GM21529 (cell line): Measurements from ENCODE around the gene CUBN.
A peak's percentile ranks its signal among the peaks of the same experiment; 100 is the strongest.
"Not testable (repeated sequence)": the region's sequence is repeated elsewhere in the genome, so short reads cannot be mapped to it uniquely, and the experiment has no call there.

Experiments used
- ATAC-seq: cut with Tn5 transposase; IDR thresholded peaks from one replicate; pipeline ENCODE4 v1.9.1; 2021; ENCODE audit not compliant: unreplicated experiment

The CUBN gene

DNA sequence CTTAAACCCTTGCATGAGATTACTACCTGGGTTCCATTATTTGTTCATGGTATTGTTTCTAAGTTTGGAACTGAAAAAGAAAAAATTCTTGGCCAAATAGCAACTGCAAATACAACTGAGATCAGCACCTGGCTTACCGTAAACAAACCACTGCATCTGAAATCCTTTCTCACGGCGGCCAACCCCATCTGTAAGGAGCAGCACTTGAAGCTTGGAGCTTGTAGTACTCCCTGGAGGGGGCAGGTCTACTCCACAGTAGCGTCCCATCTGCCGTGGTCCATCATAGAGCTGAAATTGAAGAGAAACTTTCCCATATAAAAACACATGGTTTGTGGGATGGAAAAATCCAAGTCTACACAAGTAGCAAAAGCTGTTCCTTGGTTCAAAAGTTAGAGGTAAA is 109.9 kb downstream of the CUBN start:
- ATAC-seq, result no peak

DNA sequence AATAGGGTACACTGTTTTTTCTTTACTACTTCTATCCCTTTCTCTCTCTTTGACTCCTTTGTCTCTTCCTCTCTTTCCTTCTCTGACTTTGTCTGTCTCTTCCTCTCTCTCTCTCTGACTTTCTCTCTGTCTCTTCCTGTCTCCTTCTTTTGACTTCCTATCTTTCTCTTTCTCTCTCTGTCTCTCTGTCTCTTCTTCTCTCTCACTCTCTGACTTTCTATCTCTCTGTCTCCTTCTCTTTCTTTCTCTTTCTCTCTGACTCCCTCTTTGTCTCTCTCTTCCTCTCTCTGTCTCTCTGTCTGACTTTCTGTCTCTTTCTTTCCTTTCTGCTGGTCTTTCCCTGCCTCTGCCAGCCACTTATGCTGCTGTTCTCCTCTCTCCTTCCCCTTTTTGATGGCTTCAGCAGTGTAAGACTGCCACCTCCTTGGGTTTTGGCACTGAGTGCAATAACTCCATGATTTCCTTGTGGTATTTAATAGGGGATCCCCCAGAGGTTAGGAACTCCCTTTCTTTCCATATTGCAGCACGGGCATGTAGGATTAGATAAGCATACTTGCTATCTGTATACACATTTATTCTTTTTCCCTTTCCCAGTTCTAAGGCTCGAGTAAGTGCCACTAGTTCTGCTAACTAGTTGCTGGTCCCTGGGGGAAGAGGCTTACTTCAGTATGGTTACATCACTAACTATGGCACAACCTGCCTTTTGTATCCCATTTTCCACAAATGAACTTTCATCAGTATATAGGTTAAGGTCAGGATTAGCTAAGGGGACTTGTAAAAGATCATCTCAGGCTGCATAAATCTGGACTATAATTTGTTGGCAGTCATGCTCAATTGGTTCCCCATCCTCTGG is 116.3 kb downstream of the CUBN start:
- ATAC-seq, result not testable (repeated sequence)

DNA sequence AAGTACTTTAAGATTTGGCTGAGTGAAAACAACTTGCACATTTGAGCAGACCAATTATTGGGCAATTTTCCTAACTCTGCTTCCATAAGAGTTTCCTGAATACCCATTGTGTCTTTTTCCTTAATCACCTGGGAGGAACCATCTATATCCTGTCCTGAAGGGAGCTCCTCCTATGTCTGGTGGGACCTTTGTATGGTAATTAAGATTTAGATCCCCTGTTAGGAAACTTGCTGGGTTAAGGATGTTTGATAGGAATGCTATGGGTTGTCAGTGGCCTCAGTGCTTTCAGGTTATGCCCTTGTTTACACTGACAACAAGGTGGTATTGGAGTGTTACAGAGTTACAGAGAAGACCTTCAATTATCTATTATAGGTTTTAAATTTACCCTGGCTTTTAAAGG is 116.9 kb downstream of the CUBN start:
- not testable (repeated sequence) for ATAC-seq

DNA sequence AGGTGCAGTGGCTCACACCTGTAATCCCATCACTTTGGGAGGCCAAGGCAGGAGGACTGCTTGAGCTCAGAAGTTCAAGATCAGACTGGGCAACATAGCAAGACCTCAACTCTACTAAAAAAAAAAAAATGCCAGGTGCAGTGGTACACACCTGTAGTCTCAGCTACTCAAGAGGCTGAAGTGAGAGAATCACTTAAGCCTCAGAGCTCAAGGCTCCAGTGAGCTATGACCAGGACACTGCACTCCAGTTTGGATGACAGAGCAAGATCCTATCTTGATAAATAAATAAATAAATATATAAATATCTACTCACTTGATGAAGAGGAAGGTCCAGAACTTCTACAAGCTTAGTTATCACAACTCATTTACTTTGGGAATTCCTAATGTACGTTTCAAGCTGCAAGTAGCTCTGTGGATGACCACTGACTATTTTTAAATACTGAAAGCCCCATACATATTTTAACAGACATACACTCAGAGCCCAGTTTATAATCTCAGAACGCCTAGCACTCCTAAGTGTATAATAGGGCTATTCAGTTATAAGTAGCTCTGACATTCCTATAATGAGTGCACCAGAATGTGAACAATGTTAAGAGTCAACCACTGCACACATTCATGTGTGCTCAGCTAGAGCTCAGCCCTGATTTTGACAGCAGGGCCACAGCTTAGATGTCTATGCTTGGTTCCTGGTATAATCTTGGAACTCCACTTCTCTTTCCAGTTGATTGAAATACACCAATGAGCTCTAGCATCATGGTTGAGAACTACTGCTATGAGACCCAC is 119.1 kb downstream of the CUBN start:
- ATAC-seq, result no peak

DNA sequence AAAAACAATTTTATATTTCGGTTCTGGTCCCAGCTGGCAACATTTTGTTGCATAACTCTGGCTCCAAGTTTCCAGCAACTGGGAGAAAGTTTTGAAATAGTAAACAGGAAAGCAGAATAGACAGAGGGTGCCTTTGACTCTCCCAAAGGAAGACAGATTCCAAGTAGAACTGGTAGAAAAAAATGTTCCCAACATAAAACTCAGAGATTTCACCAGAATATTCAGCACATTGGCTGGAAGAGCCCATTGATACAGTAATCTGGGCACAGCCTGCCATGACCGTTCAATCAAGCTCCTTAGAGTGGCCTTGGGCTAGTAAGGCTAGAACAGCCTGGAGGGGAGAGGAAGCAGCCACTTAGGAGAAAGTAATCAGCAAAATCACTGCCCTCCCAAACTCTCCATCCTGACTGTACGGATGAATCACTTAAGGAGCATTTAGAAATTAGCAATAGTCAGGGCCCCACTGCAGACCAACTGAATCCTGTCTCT is 120.4 kb downstream of the CUBN start:
- no peak for ATAC-seq

DNA sequence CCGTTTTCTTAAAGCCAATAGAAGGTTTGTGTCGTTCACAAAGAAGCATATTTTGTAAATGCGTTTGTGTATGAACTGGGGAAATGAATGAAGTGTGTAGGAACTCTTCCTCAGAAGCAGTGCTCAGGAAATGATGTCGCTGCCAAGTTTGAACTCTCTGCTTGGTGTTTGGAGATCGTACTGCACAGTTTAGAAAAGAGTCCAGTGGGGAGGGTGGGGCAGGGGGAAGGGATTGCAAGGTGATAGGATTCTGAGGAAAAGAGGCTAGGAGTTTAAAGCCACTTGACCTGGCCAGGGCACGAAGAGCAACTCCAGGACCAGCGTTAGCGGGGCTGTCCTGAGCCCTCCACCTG is 122.2 kb downstream of the CUBN start:
- no peak for ATAC-seq

DNA sequence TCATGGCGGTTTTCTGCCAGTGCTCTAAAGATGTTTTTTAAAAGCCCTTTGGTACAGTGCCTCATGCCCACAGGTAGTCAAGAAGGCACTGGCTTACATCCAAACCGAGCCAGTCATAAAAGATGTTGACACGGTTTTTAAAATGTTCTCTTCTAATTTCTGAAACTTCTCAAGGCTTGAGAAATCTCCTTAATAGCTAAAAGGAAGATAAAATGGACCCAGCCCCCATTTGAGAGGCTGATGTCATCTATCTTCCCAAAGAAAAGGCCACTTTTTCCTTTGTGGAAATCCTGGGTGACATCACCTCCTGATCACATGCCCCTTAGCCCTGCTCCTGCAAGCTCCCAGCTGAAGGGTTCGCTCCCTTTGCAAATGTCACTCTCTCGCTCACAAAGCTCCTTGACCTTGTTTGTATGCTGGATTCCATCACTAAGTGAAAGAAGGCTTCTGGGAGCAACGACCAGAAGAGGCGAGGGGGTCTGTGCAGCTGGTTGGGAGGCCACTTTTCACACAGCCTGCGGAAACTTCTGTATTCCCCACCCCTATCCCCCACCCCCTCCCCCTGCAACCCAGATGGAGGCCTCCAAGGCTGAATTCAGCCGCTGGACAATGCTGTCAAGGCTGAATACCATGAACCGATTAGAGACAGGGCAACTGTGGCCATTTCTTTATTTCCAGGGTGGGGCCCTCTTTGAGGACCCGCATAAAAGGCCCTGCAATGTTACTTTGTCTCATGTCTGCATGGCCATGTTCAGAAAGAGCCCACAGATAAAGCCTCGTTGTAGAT is 122.8 kb downstream of the CUBN start:
- no peak for ATAC-seq

DNA sequence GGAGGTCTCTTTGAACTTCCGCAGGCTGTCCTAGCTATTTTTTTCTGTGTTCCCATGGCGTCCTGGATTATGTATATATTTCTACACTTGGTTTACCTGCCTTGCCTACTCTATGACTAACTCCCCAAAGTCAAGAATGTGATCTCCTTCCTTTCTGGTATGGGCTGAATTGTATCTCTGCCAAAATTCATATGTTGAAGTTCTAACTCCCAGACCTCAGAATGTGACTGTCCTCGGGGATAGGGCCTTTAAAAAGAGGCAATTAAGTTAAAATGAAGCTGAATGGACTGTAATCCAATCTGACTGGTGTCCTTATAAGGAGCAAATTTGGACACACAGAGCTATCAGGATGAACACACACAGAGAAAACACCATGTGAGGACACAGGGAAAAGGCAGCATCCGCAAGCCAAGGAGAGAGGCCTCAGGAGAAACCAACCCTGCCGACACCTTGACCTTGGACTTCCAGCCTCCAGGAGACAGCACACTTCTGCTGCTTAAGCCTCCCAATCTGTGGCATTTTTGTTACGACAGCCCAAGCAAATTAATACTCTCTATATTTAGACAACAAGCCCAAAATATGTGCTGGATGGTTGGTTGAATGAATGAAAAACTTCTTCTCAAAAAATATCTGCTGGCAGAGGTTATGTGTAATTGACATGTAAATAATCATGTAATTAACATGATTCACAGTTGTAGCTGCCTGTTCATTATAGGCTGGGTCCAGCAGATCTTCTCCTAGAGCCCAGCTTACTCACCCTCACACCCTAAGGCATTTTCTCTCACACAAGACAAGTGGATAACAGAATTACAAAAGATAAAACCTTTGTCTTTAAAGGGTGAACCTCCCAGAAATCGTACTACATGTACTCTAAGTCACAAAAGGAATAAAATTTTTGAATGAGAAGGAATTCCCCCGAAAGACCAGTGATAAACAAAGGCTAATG is 123.7 kb downstream of the CUBN start:
- ATAC-seq, result no peak

DNA sequence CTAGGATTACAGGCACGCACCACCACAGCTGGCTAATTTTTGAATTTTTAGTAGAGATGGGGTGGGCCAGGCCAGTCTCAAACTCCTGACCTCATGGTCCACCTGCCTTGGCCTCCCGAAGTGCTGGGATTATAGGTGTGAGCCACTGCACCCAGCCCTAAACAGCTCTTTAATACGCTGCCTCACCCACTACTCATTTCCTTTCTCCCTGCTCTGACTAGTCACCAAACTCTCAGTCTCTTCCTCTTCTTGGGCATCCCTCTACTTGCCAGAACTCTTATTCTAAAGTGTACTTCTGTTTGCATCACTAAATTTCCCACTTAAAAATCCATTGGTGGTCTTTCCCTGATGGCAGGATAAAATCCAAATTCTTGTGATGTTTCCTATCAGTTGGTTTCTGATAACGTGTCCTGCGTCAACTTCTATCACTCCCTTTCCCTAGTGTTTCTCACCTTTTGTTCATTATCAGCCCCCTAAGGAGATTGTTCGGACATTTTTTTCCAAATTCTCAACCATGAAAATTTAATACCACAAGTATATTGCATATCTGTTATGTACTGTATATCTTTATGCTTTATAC is 124.7 kb downstream of the CUBN start:
- ATAC-seq, result no peak

DNA sequence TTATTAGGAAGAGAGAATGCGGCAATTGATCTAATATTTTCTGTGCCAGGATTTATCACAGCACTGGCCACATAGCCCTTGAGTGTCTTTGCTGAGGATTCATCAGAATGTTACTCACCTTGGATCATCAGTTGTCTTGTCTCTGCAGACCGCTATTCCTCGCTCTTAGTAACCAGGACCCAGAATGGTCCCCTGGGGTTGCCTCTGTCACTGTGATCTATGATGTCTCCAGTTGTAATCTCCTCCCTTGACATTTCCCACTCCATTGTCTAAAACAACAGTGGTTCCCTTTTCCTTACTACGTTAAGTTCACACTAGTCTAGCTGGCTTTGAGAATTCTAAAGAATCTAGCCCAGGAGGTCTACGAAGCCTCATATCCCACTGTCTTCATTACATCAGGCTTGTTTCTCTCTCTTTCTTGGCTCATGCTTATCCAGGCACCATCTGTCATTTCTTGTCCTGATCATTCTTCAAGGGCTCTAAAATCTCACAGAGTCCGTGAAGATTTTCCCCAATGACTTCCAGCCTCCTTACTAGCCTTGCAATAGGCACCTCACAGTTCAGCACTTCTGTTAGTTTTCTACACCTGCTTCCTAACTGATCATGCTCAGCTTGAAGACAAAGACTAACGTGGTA is 125.8 kb downstream of the CUBN start:
- no peak for ATAC-seq

DNA sequence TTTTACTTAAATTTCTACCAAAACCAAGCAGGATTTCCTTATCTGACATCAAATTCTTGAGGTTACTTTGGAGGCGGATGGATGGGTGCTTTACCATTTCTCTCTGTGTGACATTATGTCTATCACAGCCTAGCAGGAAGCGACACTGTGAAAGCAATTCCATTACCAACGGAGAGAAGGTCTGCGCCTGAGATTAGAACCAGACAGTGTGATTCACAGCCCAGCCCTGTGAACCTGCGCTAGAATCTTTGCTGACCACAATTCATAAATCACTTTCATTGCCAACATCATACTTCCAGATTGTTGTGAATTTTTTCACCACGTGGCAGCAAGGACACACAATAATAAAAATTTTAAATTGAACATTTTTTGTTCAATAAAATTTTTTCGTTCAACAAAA is 126.5 kb downstream of the CUBN start:
- ATAC-seq, result no peak

DNA sequence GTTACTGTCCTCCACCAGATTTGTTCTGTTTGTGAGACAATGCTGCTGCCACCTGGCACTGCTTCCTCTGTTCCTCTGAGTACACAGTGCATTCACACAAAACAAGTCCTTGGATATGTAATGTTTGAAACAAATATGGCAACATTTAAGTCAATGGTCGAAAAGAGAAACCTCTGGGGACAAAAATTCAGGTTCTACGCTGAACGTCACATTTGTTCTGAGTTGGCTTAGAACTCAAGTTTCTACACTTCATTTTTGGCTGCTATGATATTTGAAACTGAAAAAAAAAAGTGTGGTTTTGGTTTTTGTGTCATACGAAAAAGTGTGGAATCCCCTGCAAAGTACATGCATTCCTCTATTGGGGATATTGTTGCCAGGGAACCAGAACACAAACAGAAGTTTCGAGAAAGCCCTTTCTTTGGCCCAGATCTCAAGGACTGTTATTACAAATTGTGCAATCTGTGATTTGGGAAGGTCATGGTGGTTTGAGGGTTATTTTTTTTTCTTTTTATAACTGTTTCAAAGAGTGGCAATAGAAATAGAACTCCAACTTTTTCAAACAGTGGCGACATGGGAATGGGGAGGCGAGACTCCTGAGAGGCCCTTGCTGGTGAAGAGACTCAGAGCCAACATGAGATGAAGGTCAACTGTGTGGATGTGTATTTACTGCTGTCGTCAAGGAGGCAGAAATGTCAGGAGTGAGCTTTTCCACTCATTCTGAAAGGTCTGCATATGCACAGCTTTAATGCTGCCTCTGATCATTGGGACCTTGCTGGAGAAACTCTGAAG is 127.5 kb downstream of the CUBN start:
- peak; percentile 71 for ATAC-seq

DNA sequence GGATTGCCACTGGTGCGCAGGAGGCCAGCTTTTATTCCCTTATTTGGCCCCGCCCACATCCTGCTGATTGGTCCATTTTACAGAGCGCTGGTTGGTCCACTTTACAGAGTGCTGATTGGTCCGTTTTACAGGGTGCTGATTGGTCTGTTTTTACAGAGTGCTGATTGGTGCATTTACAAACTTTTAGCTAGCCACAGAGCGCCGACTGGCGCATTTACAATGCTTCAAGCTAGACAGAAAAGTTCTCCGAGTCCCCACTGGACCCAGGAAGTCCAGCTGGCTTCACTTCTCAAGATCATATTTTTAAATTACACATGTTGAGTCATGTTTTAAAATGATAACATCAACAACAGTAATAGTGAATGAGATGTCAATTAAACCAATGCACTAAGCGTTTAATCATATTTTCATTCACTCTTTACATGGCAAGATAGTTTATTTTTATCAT is 128.3 kb downstream of the CUBN start:
- no peak for ATAC-seq

DNA sequence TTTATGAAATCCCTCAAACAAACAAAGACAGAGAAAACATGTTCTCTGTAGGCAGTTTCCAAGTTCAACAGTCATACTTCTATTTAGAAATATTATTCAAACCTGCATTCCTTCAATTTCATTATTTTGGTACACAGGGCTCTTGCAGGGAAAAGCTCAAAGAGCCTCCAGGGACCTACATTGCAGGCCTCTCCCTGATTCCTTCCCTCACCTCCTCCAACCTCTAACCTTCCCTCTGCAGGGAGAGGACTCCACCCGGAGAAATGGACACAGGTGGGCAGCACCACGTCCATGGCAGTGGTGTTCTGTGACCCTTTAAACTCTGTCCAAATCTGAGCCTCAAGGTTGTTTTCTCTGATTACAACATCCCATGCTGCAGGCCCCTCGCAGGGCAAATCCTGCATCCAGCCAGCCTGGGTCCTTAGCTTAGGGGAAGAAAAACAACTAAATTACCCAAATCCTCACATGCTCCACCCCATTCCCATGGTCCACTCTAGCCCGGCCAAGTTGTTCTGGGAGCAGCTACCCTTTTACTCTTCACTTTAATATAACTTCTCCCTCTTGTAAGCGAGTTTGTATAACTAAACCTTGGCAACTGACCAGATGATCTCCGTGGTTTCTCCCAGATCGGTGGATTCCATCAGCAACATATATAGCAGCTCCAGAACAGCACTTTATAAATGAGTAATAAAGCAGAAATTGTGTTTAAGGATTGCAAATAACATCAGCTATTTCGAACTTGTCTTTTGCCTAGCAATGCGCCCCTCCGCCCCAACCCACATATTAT is 129.8 kb downstream of the CUBN start:
- ATAC-seq, result no peak

DNA sequence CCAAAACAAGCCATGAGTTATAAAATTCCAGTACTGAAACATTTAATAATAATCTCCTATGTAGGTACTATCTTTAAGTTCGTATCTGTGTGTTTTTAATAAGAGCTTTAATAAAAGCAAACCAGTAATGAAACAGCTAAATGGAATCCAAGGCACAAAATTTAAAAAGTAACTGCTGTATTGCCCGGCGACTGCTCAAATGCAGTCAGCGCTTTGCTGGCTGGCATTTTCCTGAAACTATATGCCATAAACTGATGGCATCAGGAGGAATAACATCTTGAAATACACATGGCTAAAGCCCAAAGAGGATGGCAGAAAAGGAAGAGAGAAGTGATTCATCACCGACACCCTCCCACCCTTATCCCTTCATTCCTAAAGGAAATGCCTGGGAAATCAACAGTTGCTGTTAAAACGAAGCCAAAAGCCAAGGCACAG is 133.1 kb downstream of the CUBN start:
- ATAC-seq, result no peak

DNA sequence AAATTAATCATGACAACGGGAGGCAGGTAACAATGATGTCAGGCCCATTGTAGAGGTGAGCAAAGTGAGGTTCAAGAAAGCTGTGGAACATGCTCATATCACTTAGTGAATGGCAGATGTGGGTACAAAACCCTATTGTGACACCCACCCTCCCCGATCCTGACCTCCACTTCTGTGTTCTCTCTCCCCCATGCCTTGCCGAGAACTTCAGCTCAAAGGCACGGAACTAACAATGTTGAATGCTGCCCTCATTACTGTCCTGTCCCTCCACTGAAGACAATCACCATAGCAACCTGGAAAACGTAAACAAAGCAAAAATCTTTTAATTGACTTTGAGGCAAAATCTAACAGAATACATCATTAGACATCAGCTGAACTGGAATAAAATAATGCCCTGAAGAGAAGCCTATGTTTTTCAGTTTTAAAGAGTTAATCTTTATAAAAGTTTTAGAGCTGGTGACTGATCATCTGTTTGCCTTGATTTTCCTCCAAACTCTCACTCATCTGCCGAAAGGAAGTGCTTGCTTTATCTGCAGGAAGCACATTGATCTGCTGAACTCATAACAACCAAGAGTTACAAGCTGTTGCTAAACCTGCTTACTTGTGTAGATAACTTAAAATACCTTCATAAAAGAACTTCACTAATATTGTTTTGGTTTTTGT is 133.6 kb downstream of the CUBN start:
- no peak for ATAC-seq

DNA sequence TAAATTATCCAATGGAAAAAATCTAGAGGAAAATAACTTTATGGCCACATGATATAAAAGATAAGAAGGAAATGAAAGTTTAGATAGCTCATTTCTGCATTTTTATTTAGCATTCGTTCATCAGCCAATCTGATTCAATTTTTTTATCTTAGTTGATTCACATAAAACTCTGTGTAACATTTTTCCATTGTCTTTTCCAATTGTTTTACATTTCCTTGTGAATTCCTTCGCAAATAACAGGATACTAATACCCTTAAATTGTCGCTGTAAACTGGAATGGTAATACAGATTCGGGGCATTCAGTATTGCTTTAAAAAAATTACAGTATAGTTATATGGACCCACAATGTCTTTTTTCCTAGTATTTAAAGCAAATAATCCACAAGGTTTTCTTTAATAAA is 136.4 kb downstream of the CUBN start:
- ATAC-seq, result no peak
